HepG2 (cell line): ENCODE results near the gene NTN5. TPM values are rescaled to one million over a fixed set of nuclear protein-coding genes. Genes with fewer than 3 reads are reported as not detected.

Experiments used
- DPF2 ChIP-seq: sonication (generic); formaldehyde crosslinking; IDR thresholded peaks from 2 replicates; pipeline ENCODE4 v1.4.0; 2020; ENCODE audit warnings: mild to moderate bottlenecking, low read depth, missing genetic modification reagents, borderline replicate concordance
- EED ChIP-seq: sonication (generic); formaldehyde crosslinking; IDR thresholded peaks from 2 replicates; pipeline ENCODE4 v1.5.0; 2020; ENCODE audit warnings: mild to moderate bottlenecking, missing genetic modification reagents
- FOXJ3 ChIP-seq: sonication (generic); formaldehyde crosslinking; IDR thresholded peaks from 2 replicates; pipeline ENCODE4 v1.4.0; 2020; ENCODE audit warnings: missing genetic modification reagents, mild to moderate bottlenecking, borderline replicate concordance
- MAF1 ChIP-seq: sonication (generic); formaldehyde crosslinking; IDR thresholded peaks from 2 replicates; pipeline ENCODE4 v1.5.0; 2020; ENCODE audit warnings: missing genetic modification reagents, borderline replicate concordance
- MIER2 ChIP-seq: IDR thresholded peaks from 2 replicates; pipeline ENCODE4 v1.6.1; 2016; ENCODE audit warnings: missing biosample characterization, missing genetic modification reagents
- RFXANK ChIP-seq: IDR thresholded peaks from 2 replicates; pipeline ENCODE4 v1.6.1; 2016
- SP5 ChIP-seq: IDR thresholded peaks from 2 replicates; pipeline ENCODE4 v1.6.1; 2016; ENCODE audit warnings: low read depth, borderline replicate concordance
- ZBTB42 ChIP-seq: sonication (generic); formaldehyde crosslinking; IDR thresholded peaks from 2 replicates; pipeline ENCODE4 v1.5.0; 2020; ENCODE audit warnings: mild to moderate bottlenecking, missing genetic modification reagents
- ZMAT3 ChIP-seq: sonication (generic); formaldehyde crosslinking; conservative IDR thresholded peaks from 2 replicates; pipeline ENCODE4 v1.7.0; 2021; ENCODE audit warnings: missing genetic modification reagents
- ZNF670 ChIP-seq: sonication (generic); formaldehyde crosslinking; IDR thresholded peaks from 2 replicates; pipeline ENCODE4 v1.8.0; 2022; ENCODE audit warnings: mild to moderate bottlenecking, missing genetic modification reagents, borderline replicate concordance
- ZNF788 ChIP-seq: sonication (generic); formaldehyde crosslinking; IDR thresholded peaks from 2 replicates; pipeline ENCODE4 v1.5.0; 2020; ENCODE audit warnings: mild to moderate bottlenecking, missing genetic modification reagents, borderline replicate concordance
- ZNF850 ChIP-seq: sonication (generic); formaldehyde crosslinking; conservative IDR thresholded peaks from 2 replicates; pipeline ENCODE4 v1.9.0; 2021; ENCODE audit warnings: mild to moderate bottlenecking, missing genetic modification reagents
- polyA plus RNA-seq, 8 experiments: library from polyadenylated mRNA; depleted of rRNA in 3 of 8; stranded (reverse) in 7 of 8; unstranded in 1 of 8; fragments of >200 nt; fragmentation: Illumina TruSeq in 4 of 8; extraction: Trizol in 4 of 8; gene quantifications; 2 replicates each; pipeline versions ENCODE4 v1.2.1 to v1.2.3, GENCODE V29; 2011 to 2016; ENCODE audit warnings: low read depth in 4 of 8, missing spikeins in 1 of 8, mixed read lengths in 1 of 8; ENCODE audit not compliant: insufficient read depth in 1 of 8
- total RNA-seq, 5 experiments: library from RNA; depleted of rRNA; stranded (reverse); fragments of >200 nt; fragmentation: Illumina TruSeq; extraction: Trizol; gene quantifications; 2 replicates each; pipeline ENCODE4 v1.2.3, GENCODE V29; 2016; ENCODE audit warnings: low read depth in 1 of 5
- TF ChIP-seq, protein P1 (sequence below): sonication (generic); formaldehyde crosslinking; IDR thresholded peaks from 2 replicates; pipeline ENCODE4 v1.4.0; 2020; ENCODE audit warnings: missing genetic modification reagents, mild to moderate bottlenecking, borderline replicate concordance
- TF ChIP-seq, protein P2 (sequence below): sonication (generic); formaldehyde crosslinking; conservative IDR thresholded peaks from 2 replicates; pipeline ENCODE4 v1.8.0; 2022; ENCODE audit warnings: low read depth, missing genetic modification reagents
- TF ChIP-seq, protein P3 (sequence below): sonication (generic); formaldehyde crosslinking; IDR thresholded peaks from 2 replicates; pipeline ENCODE4 v1.4.0; 2020; ENCODE audit warnings: mild to moderate bottlenecking, missing genetic modification reagents
- TF ChIP-seq, protein P4 (sequence below): sonication (generic); formaldehyde crosslinking; IDR thresholded peaks from 2 replicates; pipeline ENCODE4 v1.4.0; 2020; ENCODE audit warnings: missing genetic modification reagents, borderline replicate concordance
- TF ChIP-seq, protein P5 (sequence below), 2 experiments: sonication (generic) in 1 of 2; formaldehyde crosslinking in 1 of 2; IDR thresholded peaks; 2 replicates each; pipeline versions ENCODE4 v1.5.1 to v1.6.1; 2011 to 2020; ENCODE audit warnings: borderline replicate concordance in 1 of 2, low read depth in 1 of 2, low read length in 1 of 2, mild to moderate bottlenecking in 1 of 2, missing genetic modification reagents in 1 of 2, moderate library complexity in 1 of 2

NTN5 gene
- total and polyA plus RNA-seq, 2 of the 13 experiments (the other 11 are each of a cell fraction or from before 2014, with no cell fraction given), result 0.05 TPM; not detected in 1

DNA sequence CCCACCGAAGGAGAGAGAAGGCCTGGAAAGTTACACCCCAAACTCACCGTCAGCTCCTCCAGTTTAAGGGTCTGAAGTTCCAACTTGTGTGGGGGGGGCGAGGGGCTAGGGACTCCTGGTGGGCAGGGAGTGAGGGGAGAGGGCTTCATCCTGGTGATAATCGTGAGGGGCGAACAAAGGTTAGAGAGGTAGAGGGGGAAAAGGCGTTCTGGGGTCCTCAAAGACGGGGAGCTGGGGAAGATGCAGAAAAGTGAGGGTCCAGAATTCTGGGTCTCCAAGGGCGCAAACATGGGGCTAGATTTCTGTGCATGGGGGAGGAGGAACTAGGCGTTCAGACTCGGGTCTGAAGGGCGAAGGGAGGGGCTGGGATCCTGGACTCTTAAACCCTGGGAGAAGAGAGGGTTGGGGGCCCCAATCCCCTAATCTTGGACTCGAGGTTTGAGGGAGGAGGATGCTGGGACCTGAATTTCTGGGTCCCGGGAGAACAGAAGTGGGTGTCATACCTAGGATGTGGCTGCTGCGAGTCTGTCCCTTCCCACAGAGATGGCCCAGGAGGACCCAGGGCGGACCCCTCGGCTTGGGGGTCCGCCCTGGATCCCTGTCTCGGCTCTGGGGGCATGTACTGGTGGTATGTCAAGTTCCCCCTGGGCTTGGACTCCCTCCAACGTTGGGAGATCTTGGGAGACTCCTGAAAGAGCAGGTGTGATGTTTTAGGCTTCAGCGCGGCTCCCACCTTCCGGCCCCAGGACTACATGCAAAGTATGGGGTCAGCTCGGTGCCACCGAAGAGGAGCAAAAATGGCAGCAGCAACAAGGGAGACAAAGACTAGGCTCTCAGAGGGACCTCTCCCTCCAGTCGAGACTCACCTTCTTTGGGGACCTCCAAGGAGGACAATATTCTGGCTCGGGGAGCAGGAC lies 42.2 kb upstream of the NTN5 start (continued):
- TF ChIP-seq, protein P1, sequence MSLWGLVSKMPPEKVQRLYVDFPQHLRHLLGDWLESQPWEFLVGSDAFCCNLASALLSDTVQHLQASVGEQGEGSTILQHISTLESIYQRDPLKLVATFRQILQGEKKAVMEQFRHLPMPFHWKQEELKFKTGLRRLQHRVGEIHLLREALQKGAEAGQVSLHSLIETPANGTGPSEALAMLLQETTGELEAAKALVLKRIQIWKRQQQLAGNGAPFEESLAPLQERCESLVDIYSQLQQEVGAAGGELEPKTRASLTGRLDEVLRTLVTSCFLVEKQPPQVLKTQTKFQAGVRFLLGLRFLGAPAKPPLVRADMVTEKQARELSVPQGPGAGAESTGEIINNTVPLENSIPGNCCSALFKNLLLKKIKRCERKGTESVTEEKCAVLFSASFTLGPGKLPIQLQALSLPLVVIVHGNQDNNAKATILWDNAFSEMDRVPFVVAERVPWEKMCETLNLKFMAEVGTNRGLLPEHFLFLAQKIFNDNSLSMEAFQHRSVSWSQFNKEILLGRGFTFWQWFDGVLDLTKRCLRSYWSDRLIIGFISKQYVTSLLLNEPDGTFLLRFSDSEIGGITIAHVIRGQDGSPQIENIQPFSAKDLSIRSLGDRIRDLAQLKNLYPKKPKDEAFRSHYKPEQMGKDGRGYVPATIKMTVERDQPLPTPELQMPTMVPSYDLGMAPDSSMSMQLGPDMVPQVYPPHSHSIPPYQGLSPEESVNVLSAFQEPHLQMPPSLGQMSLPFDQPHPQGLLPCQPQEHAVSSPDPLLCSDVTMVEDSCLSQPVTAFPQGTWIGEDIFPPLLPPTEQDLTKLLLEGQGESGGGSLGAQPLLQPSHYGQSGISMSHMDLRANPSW, result no peak
- TF ChIP-seq EED (CRISPR knock-in tag) (peak; percentile 37; the same call in 1 of the 2 replicates), ZMAT3 (0 out of 2 replicates have a peak, but pooled peaks have one; percentile 22), ZNF788 (peak; percentile 63), ZNF850 (CRISPR knock-in tag) (peak; percentile 92), MIER2 (CRISPR knock-in tag) (no peak), DPF2 (CRISPR knock-in tag) (no peak), ZBTB42 (CRISPR knock-in tag) (no peak), ZNF670 (0 out of 2 replicates have a peak, but pooled peaks have one; percentile 70), FOXJ3 (no peak), RFXANK (CRISPR knock-in tag) (no peak), SP5 (CRISPR knock-in tag) (peak; percentile 42; the same call in 1 of the 2 replicates), MAF1 (CRISPR knock-in tag) (no peak)
- TF ChIP-seq, protein P2, sequence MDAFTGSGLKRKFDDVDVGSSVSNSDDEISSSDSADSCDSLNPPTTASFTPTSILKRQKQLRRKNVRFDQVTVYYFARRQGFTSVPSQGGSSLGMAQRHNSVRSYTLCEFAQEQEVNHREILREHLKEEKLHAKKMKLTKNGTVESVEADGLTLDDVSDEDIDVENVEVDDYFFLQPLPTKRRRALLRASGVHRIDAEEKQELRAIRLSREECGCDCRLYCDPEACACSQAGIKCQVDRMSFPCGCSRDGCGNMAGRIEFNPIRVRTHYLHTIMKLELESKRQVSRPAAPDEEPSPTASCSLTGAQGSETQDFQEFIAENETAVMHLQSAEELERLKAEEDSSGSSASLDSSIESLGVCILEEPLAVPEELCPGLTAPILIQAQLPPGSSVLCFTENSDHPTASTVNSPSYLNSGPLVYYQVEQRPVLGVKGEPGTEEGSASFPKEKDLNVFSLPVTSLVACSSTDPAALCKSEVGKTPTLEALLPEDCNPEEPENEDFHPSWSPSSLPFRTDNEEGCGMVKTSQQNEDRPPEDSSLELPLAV (CRISPR knock-in tag), result no peak
- TF ChIP-seq, protein P3, sequence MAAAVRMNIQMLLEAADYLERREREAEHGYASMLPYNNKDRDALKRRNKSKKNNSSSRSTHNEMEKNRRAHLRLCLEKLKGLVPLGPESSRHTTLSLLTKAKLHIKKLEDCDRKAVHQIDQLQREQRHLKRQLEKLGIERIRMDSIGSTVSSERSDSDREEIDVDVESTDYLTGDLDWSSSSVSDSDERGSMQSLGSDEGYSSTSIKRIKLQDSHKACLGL (CRISPR knock-in tag), result no peak
- TF ChIP-seq, protein P4, sequence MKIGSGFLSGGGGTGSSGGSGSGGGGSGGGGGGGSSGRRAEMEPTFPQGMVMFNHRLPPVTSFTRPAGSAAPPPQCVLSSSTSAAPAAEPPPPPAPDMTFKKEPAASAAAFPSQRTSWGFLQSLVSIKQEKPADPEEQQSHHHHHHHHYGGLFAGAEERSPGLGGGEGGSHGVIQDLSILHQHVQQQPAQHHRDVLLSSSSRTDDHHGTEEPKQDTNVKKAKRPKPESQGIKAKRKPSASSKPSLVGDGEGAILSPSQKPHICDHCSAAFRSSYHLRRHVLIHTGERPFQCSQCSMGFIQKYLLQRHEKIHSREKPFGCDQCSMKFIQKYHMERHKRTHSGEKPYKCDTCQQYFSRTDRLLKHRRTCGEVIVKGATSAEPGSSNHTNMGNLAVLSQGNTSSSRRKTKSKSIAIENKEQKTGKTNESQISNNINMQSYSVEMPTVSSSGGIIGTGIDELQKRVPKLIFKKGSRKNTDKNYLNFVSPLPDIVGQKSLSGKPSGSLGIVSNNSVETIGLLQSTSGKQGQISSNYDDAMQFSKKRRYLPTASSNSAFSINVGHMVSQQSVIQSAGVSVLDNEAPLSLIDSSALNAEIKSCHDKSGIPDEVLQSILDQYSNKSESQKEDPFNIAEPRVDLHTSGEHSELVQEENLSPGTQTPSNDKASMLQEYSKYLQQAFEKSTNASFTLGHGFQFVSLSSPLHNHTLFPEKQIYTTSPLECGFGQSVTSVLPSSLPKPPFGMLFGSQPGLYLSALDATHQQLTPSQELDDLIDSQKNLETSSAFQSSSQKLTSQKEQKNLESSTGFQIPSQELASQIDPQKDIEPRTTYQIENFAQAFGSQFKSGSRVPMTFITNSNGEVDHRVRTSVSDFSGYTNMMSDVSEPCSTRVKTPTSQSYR (CRISPR knock-in tag), result 0 out of 2 replicates have a peak, but pooled peaks have one; percentile 45
- TF ChIP-seq, protein P5, sequence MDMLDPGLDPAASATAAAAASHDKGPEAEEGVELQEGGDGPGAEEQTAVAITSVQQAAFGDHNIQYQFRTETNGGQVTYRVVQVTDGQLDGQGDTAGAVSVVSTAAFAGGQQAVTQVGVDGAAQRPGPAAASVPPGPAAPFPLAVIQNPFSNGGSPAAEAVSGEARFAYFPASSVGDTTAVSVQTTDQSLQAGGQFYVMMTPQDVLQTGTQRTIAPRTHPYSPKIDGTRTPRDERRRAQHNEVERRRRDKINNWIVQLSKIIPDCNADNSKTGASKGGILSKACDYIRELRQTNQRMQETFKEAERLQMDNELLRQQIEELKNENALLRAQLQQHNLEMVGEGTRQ (IDR thresholded peaks at IDR 0.05; ENCODE audit: low read depth, low read length), result no peak
- TF ChIP-seq, protein P5 (CRISPR knock-in tag; IDR thresholded peaks at IDR 0.05; ENCODE audit: borderline replicate concordance), result no peak
